HEK293 (cell line): ENCODE results near the gene CPNE5.

Experiments used
- HOXA7 ChIP-seq: sonication (generic); formaldehyde crosslinking; IDR thresholded peaks from 2 replicates; pipeline ENCODE4 v1.8.1; 2022; ENCODE audit warnings: missing genetic modification reagents, borderline replicate concordance
- KLF1 ChIP-seq: fragments of 450-650 bp; formaldehyde crosslinking; IDR thresholded peaks from 2 replicates; pipeline ENCODE4 v1.5.1; 2016; ENCODE audit warnings: missing biosample characterization, missing genetic modification characterization
- KLF10 ChIP-seq: fragments of 450-650 bp; IDR thresholded peaks from 2 replicates; pipeline ENCODE4 v1.5.1; 2018; ENCODE audit warnings: missing biosample characterization, mild to moderate bottlenecking, missing genetic modification characterization
- KLF8 ChIP-seq: fragments of 450-650 bp; formaldehyde crosslinking; IDR thresholded peaks from 2 replicates; pipeline ENCODE4 v1.5.1; 2016; ENCODE audit warnings: missing biosample characterization, missing genetic modification characterization
- OVOL3 ChIP-seq: fragments of 450-650 bp; formaldehyde crosslinking; IDR thresholded peaks from 2 replicates; pipeline ENCODE4 v1.5.1; 2016; ENCODE audit warnings: missing biosample characterization, missing genetic modification characterization
- RBAK ChIP-seq: fragments of 450-650 bp; formaldehyde crosslinking; IDR thresholded peaks from 2 replicates; pipeline ENCODE4 v1.5.1; 2016; ENCODE audit warnings: missing biosample characterization, missing genetic modification characterization
- SP2 ChIP-seq: fragments of 450-650 bp; formaldehyde crosslinking; IDR thresholded peaks from 2 replicates; pipeline ENCODE4 v1.5.1; 2016; ENCODE audit warnings: missing biosample characterization, missing genetic modification characterization
- SP3 ChIP-seq: fragments of 450-650 bp; formaldehyde crosslinking; IDR thresholded peaks from 2 replicates; pipeline ENCODE4 v1.5.1; 2016; ENCODE audit warnings: missing biosample characterization, missing genetic modification characterization
- SP7 ChIP-seq: fragments of 450-650 bp; formaldehyde crosslinking; IDR thresholded peaks from 2 replicates; pipeline ENCODE4 v1.5.1; 2016; ENCODE audit warnings: missing biosample characterization, missing genetic modification characterization
- TCF7L2 ChIP-seq: IDR thresholded peaks from 2 replicates; pipeline ENCODE4 v1.6.1; 2011; ENCODE audit warnings: low read depth, mild to moderate bottlenecking, inconsistent platforms, low read length, moderate library complexity, borderline replicate concordance
- YY1 ChIP-seq: fragments of 450-650 bp; formaldehyde crosslinking; IDR thresholded peaks from 2 replicates; pipeline ENCODE4 v1.5.1; 2018; ENCODE audit warnings: missing biosample characterization, missing genetic modification characterization
- ZBTB1 ChIP-seq: fragments of 450-650 bp; formaldehyde crosslinking; IDR thresholded peaks from 2 replicates; pipeline ENCODE4 v1.5.1; 2016; ENCODE audit warnings: missing biosample characterization, missing genetic modification characterization
- ZBTB17 ChIP-seq: fragments of 450-650 bp; formaldehyde crosslinking; IDR thresholded peaks from 2 replicates; pipeline ENCODE4 v1.5.1; 2016; ENCODE audit warnings: missing biosample characterization, missing genetic modification characterization
- ZFP37 ChIP-seq: fragments of 450-650 bp; formaldehyde crosslinking; IDR thresholded peaks from 2 replicates; pipeline ENCODE4 v1.5.1; 2016; ENCODE audit warnings: missing biosample characterization, missing genetic modification characterization
- ZNF132 ChIP-seq: fragments of 450-650 bp; formaldehyde crosslinking; IDR thresholded peaks from 2 replicates; pipeline ENCODE4 v1.5.1; 2017; ENCODE audit warnings: missing biosample characterization, missing genetic modification characterization, borderline replicate concordance
- ZNF19 ChIP-seq: fragments of 450-650 bp; formaldehyde crosslinking; IDR thresholded peaks from 2 replicates; pipeline ENCODE4; 2016; ENCODE audit warnings: missing biosample characterization, missing genetic modification characterization, low read depth
- ZNF214 ChIP-seq: fragments of 450-650 bp; formaldehyde crosslinking; IDR thresholded peaks from 2 replicates; pipeline ENCODE4 v1.5.1; 2017; ENCODE audit warnings: missing biosample characterization, mild to moderate bottlenecking, missing genetic modification characterization, borderline replicate concordance
- ZNF239 ChIP-seq: fragments of 450-650 bp; formaldehyde crosslinking; IDR thresholded peaks from 2 replicates; pipeline ENCODE4 v1.5.1; 2016; ENCODE audit warnings: missing biosample characterization, missing genetic modification characterization
- ZNF274 ChIP-seq, 2 experiments: fragments of 200-500 bp in 1 of 2; fragments of 450-650 bp in 1 of 2; sonication (Bioruptor generic) in 1 of 2; formaldehyde crosslinking in 1 of 2; IDR thresholded peaks; 2 replicates each; pipeline versions ENCODE4 v1.5.1 to v1.6.1; 2014 to 2016; ENCODE audit warnings: borderline replicate concordance in 1 of 2, inconsistent platforms in 1 of 2, low read length in 1 of 2, missing biosample characterization in 1 of 2, missing genetic modification characterization in 1 of 2
- ZNF423 ChIP-seq: fragments of 450-650 bp; formaldehyde crosslinking; IDR thresholded peaks from 2 replicates; pipeline ENCODE4 v1.5.1; 2016; ENCODE audit warnings: missing biosample characterization, missing genetic modification characterization
- ZNF626 ChIP-seq: fragments of 450-650 bp; sonication (Bioruptor Pico); formaldehyde crosslinking; IDR thresholded peaks from 2 replicates; pipeline ENCODE4 v1.5.1; 2018; ENCODE audit warnings: missing biosample characterization, missing genetic modification characterization, inconsistent platforms
- ZNF629 ChIP-seq: fragments of 450-650 bp; formaldehyde crosslinking; IDR thresholded peaks from 2 replicates; pipeline ENCODE4 v1.5.1; 2017; ENCODE audit warnings: missing biosample characterization, missing genetic modification characterization
- ZNF658 ChIP-seq: fragments of 450-650 bp; formaldehyde crosslinking; IDR thresholded peaks from 2 replicates; pipeline ENCODE4; 2016; ENCODE audit warnings: missing biosample characterization, missing genetic modification characterization
- ZNF660 ChIP-seq: fragments of 450-650 bp; IDR thresholded peaks from 2 replicates; pipeline ENCODE4 v1.5.1; 2018; ENCODE audit warnings: missing biosample characterization, mild to moderate bottlenecking, missing genetic modification characterization
- ZNF76 ChIP-seq: fragments of 450-650 bp; formaldehyde crosslinking; IDR thresholded peaks from 2 replicates; pipeline ENCODE4; 2016; ENCODE audit warnings: low read depth, missing biosample characterization, missing genetic modification characterization, borderline replicate concordance
- ZNF791 ChIP-seq: fragments of 450-650 bp; formaldehyde crosslinking; IDR thresholded peaks from 2 replicates; pipeline ENCODE4 v1.5.1; 2016; ENCODE audit warnings: missing biosample characterization, missing genetic modification characterization
- ZNF792 ChIP-seq: fragments of 450-650 bp; formaldehyde crosslinking; IDR thresholded peaks from 2 replicates; pipeline ENCODE4 v1.5.1; 2016; ENCODE audit warnings: missing biosample characterization, missing genetic modification characterization
- ZSCAN5A ChIP-seq: fragments of 450-650 bp; formaldehyde crosslinking; IDR thresholded peaks from 2 replicates; pipeline ENCODE4 v1.5.1; 2016; ENCODE audit warnings: missing biosample characterization, missing genetic modification characterization
- TF ChIP-seq, protein P1 (sequence below): fragments of 450-650 bp; formaldehyde crosslinking; IDR thresholded peaks from 2 replicates; pipeline ENCODE4 v1.5.1; 2016; ENCODE audit warnings: missing biosample characterization, missing genetic modification characterization
- TF ChIP-seq, protein P2 (sequence below): IDR thresholded peaks from 2 replicates; pipeline ENCODE4 v1.6.1; 2011; ENCODE audit warnings: mild to moderate bottlenecking, low read depth, low read length, borderline replicate concordance
- TF ChIP-seq, protein P3 (sequence below): fragments of 450-650 bp; formaldehyde crosslinking; IDR thresholded peaks from 2 replicates; pipeline ENCODE4 v1.5.1; 2016; ENCODE audit warnings: missing biosample characterization, missing genetic modification characterization
- TF ChIP-seq, protein P4 (sequence below): fragments of 450-650 bp; formaldehyde crosslinking; IDR thresholded peaks from 2 replicates; pipeline ENCODE4 v1.5.1; 2016; ENCODE audit warnings: missing biosample characterization, missing genetic modification characterization

Gene CPNE5

DNA sequence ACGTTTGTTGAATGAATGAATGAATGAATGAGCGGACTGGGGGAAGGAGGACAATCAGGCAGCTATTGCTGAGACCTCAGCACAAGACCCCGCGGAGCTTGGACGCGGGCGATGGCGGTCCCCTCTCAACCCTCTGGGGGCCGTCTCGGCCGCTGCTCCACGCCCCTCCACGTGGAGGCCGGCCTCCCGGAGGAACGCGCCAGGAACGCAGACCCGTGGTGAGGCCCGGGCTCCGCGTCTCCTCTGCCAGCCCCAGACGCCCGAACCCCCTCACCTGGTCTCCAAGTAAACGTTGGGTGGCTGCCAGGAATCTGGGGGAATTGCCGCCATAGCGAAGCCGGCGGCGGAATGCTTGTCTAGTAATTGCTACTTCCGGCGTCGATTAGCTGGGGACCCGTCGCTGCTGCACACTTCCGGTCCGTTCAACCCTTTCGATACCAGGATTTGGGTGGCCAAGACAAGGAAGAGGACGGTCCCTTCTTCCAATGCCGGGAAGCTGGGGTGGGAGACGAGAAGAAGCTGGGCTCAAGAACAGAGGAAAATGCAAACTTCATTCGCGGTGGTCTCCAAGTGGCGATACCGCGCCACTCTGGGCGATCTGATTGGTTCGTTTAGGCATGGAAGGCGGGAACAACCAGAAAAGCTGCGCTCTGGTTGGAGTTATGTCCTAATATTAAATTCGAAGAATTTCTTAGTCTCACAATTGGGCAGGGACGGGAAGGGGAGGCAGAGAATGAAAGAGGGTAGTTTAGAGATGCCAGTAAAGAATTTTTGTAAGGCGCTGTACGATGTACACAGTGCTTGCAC lies 35.4 kb upstream of the CPNE5 start, which contains the start of gene PPIL1 (continued):
- TF ChIP-seq ZNF274 (IDR thresholded peaks at IDR 0.05; ENCODE audit: low read length) (no peak), ZNF274 (tag by site-specific recombination; IDR thresholded peaks at IDR 0.05; ENCODE audit: borderline replicate concordance) (no peak), ZNF629 (tag by site-specific recombination) (peak; percentile 84), ZFP37 (peak; percentile 97), HOXA7 (CRISPR knock-in tag) (no peak), SP3 (peak; percentile 75), ZNF658 (tag by site-specific recombination) (no peak), OVOL3 (peak; percentile 84), SP7 (tag by site-specific recombination) (peak; percentile 92), ZNF76 (tag by site-specific recombination) (peak; percentile 81), ZNF626 (tag by site-specific recombination) (no peak; the same call in 1 of the 2 replicates), ZBTB1 (tag by site-specific recombination) (peak; percentile 95), TCF7L2 (no peak), RBAK (no peak), ZNF239 (tag by site-specific recombination) (no peak), ZNF792 (tag by site-specific recombination) (peak; percentile 57; the same call in 1 of the 2 replicates), ZNF660 (tag by site-specific recombination) (peak; percentile 96), ZNF132 (tag by site-specific recombination) (no peak), ZNF214 (tag by site-specific recombination) (no peak), KLF1 (tag by site-specific recombination) (peak; percentile 61), KLF8 (tag by site-specific recombination) (peak; percentile 82; the same call in 1 of the 2 replicates), YY1 (tag by site-specific recombination) (peak; percentile 97), ZNF423 (tag by site-specific recombination) (0 out of 2 replicates have a peak, but pooled peaks have one; percentile 30), SP2 (tag by site-specific recombination) (peak; percentile 96), KLF10 (tag by site-specific recombination) (peak; percentile 74; the same call in 1 of the 2 replicates), ZSCAN5A (peak; percentile 87; the same call in 1 of the 2 replicates), ZBTB17 (tag by site-specific recombination) (peak; percentile 87), ZNF19 (no peak), ZNF791 (tag by site-specific recombination) (no peak)
- TF ChIP-seq, protein P1, sequence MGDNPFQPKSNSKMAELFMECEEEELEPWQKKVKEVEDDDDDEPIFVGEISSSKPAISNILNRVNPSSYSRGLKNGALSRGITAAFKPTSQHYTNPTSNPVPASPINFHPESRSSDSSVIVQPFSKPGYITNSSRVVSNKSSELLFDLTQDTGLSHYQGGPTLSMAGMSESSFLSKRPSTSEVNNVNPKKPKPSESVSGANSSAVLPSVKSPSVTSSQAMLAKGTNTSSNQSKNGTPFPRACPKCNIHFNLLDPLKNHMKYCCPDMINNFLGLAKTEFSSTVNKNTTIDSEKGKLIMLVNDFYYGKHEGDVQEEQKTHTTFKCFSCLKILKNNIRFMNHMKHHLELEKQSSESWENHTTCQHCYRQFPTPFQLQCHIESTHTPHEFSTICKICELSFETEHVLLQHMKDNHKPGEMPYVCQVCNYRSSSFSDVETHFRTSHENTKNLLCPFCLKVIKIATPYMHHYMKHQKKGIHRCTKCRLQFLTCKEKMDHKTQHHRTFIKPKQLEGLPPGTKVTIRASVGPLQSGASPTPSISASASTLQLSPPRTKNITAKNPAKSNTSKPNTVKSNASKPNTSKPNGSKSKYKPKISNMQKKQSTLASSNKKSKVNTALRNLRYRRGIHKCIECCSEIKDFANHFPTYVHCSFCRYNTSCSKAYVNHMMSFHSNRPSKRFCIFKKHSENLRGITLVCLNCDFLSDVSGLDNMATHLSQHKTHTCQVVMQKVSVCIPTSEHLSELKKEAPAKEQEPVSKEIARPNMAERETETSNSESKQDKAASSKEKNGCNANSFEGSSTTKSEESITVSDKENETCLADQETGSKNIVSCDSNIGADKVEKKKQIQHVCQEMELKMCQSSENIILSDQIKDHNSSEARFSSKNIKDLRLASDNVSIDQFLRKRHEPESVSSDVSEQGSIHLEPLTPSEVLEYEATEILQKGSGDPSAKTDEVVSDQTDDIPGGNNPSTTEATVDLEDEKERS (tag by site-specific recombination) = peak; percentile 57; the same call in 1 of the 2 replicates
- TF ChIP-seq, protein P2, sequence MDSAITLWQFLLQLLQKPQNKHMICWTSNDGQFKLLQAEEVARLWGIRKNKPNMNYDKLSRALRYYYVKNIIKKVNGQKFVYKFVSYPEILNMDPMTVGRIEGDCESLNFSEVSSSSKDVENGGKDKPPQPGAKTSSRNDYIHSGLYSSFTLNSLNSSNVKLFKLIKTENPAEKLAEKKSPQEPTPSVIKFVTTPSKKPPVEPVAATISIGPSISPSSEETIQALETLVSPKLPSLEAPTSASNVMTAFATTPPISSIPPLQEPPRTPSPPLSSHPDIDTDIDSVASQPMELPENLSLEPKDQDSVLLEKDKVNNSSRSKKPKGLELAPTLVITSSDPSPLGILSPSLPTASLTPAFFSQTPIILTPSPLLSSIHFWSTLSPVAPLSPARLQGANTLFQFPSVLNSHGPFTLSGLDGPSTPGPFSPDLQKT = no peak
- TF ChIP-seq, protein P3, sequence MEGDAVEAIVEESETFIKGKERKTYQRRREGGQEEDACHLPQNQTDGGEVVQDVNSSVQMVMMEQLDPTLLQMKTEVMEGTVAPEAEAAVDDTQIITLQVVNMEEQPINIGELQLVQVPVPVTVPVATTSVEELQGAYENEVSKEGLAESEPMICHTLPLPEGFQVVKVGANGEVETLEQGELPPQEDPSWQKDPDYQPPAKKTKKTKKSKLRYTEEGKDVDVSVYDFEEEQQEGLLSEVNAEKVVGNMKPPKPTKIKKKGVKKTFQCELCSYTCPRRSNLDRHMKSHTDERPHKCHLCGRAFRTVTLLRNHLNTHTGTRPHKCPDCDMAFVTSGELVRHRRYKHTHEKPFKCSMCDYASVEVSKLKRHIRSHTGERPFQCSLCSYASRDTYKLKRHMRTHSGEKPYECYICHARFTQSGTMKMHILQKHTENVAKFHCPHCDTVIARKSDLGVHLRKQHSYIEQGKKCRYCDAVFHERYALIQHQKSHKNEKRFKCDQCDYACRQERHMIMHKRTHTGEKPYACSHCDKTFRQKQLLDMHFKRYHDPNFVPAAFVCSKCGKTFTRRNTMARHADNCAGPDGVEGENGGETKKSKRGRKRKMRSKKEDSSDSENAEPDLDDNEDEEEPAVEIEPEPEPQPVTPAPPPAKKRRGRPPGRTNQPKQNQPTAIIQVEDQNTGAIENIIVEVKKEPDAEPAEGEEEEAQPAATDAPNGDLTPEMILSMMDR = peak; percentile 74
- TF ChIP-seq, protein P4, sequence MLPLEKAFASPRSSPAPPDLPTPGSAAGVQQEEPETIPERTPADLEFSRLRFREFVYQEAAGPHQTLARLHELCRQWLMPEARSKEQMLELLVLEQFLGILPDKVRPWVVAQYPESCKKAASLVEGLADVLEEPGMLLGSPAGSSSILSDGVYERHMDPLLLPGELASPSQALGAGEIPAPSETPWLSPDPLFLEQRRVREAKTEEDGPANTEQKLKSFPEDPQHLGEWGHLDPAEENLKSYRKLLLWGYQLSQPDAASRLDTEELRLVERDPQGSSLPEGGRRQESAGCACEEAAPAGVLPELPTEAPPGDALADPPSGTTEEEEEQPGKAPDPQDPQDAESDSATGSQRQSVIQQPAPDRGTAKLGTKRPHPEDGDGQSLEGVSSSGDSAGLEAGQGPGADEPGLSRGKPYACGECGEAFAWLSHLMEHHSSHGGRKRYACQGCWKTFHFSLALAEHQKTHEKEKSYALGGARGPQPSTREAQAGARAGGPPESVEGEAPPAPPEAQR (tag by site-specific recombination) = 0 out of 2 replicates have a peak, but pooled peaks have one; percentile 40
